HG03558 (cell line): ENCODE measurements around the gene NDRG3.
"Not testable (repeated sequence)": the region's sequence is repeated elsewhere in the genome, so short reads cannot be mapped to it uniquely, and the experiment has no call there.

Experiments
- ATAC-seq: cut with Tn5 transposase; IDR thresholded peaks from one replicate; pipeline ENCODE4 v1.9.1; 2021; ENCODE audit warnings: moderate number of reproducible peaks; ENCODE audit not compliant: unreplicated experiment; ENCODE audit errors: extremely low read depth

The NDRG3 gene

GRCh38 chr20:36623444-36623843 lies 122.4 kb downstream of the NDRG3 start:
- ATAC-seq: no peak

GRCh38 chr20:36620917-36621316 lies 125.0 kb downstream of the NDRG3 start:
- ATAC-seq: no peak

GRCh38 chr20:36614781-36615557 lies 130.9 kb downstream of the NDRG3 start:
- no peak for ATAC-seq

- ATAC-seq: no peak
Observed at GRCh38 chr20:36613974-36614373, 131.9 kb downstream of the NDRG3 start.

DNA sequence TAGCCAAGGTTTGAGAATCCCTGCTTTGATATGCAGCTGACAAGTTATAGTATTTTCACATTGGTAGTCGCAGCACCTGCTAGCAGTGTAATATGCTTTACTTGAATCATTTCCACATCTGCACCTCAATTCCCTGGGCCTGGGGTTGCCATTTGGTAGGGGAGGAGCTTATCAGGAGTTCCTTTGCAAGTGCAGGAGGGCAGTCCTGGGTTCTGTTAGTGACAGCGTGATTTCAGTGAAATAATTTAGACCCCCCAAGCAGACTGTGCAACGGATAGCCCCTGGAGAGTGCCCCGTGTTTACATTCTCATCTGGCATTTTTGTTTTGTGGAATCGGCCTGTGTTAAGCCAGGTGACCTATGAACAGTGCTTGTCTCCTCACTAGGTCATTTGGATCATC lies 134.3 kb downstream of the NDRG3 start:
- no peak for ATAC-seq

GRCh38 chr20:36608388-36608728 lies 137.5 kb downstream of the NDRG3 start:
- ATAC-seq: not testable (repeated sequence)

DNA sequence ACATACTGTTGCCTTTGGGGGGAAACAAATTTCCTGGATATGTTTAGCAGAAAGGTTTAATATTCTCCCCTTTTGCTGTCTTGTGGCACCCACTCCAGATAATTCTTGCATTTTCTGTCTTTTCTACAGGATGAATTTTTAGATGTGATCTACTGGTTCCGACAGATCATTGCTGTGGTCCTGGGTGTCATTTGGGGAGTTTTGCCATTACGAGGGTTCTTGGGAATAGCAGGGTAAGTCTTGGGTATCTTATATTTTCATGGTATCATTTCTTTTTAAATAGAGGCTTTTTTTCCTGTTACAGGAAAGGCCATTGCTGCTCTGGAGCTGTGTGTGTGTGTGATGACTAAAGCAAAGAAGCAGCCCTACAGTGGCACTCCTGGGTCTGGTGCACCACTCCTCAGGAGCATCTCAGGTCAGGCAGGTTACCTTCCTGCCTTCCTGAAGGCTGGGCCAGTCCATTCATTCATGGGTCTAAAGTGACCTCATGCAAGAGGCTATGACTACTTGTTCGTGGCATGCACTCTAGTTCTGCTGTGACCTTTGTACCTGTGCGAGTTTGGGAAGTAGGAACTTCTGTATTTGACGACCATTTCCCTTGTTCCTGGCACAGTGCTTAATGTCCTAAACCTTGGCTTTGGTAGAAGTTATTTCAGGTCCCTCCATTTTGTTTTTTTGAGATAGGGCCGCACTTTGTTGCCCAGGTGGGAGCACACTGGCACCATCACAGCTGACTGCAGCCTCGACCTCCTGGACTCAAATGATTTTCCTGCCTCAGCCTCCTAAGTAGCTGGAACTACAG lies 138.1 kb downstream of the NDRG3 start:
- ATAC-seq: no peak

DNA sequence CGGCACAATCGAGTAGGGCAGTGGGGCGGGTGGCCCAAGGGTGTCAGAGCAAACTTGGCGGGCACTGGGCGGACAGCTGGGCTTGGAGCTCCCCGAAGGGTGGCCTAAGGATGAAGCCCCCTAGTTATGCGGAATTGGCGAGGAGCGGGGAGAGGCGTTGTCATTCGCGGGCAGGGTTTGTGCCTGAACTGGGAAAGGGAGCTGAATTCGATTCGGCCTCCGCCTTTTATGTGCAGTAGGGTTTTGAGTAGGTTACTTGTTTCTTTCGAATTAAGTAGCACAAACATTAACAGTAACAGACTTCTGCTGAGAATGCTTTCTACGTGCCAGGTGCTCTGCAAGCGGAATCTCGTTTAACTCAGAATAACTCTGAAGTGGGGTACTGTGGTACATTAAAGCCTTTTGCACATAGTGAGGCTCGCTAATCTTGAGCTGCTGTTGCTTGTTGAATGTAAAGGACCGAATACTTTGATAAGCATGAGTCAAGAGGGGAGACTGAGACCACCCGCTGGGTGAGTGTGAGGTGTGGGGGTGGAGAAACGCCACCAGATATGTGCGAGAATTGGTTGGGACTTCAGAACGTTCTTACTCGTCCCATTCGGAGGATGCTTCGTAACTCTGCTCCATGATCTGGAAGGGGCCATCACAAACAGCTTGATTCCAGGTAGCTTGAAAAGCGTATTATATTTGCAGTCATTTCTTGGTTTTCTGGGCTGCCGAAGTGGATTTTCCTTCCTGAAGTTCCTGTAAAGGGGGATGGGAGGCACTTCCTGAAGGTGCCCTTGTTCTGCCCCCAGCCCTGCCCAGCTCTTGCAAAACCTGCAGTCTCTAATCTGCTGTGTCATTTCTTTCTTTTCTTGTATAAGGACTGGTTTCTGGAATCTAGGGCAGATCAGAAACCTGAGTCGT lies 139.5 kb downstream of the NDRG3 start:
- no peak for ATAC-seq

DNA sequence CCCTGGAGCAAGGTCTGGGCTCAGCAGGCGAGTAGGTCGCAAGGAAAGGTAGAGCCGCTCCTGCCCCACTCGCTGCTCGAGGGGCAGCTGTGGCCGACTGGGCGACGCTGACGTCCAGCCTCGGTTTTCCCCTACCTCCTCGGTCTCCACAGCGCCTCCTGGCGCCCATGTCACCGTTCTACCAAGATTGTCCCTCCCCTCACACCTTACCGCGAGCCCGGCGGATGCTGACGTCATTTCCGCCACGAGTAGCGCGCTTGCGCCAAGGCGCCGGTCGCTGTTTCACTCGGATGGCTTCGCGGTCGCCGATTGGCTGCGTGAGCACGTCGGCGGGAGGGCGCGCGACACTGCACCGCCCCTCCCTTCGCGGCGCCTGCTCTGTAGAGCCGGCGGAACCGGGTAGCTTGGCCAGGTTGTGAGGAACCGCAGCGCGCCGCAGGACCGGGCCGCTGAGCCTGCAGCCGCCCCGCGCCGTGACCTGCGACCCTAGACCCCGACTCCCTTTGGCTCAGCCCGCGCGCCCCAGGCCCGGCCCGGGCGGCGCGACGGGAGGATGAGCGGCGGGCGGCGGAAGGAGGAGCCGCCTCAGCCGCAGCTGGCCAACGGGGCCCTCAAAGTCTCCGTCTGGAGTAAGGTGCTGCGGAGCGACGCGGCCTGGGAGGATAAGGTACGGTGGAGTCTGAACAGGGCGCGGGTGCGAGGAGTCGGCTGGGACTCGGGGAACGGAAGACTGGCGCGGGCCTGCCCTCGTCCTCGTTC lies 140.3 kb downstream of the NDRG3 start, which contains the start of gene RAB5IF:
Gene RAB5IF, plus strand, starts transcription at position 381 of the 759 bp plus-strand sequence. Its CDS starts 173 bp downstream, at position 554.
- peak; percentile 69 for ATAC-seq

GRCh38 chr20:36604952-36605398 lies 140.9 kb downstream of the NDRG3 start:
- ATAC-seq: peak; percentile 6
